ENCODE results near the gene CPSF4.

CPSF4 gene

DNA sequence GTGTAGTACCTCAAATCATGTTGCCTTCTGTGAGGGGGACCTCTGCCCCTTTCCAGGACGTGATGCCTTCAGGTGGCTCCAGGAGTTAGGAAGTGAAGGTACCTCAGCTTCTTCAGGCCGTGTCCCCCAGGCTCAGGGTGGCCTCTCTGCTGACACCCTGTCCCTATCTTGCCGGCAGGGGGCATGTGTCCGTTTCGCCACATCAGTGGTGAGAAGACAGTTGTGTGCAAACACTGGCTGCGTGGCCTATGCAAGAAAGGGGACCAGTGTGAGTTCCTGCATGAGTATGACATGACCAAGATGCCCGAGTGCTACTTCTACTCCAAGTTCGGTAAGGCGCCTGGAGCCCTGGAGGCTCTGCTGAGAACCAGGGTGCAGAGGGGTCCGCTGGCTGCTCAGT, 9.2 kb downstream of the CPSF4 start:
- TF ChIP-seq, protein P1, sequence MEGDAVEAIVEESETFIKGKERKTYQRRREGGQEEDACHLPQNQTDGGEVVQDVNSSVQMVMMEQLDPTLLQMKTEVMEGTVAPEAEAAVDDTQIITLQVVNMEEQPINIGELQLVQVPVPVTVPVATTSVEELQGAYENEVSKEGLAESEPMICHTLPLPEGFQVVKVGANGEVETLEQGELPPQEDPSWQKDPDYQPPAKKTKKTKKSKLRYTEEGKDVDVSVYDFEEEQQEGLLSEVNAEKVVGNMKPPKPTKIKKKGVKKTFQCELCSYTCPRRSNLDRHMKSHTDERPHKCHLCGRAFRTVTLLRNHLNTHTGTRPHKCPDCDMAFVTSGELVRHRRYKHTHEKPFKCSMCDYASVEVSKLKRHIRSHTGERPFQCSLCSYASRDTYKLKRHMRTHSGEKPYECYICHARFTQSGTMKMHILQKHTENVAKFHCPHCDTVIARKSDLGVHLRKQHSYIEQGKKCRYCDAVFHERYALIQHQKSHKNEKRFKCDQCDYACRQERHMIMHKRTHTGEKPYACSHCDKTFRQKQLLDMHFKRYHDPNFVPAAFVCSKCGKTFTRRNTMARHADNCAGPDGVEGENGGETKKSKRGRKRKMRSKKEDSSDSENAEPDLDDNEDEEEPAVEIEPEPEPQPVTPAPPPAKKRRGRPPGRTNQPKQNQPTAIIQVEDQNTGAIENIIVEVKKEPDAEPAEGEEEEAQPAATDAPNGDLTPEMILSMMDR (IDR thresholded peaks at IDR 0.05; ENCODE audit: low read length, missing control alignments) = no peak
- no peak for DNase-seq (ENCODE audit: low read depth)
- H3K4me3 ChIP-seq (replicated peaks; ENCODE audit: low read depth, low read length) = no peak overlapping the region

DNA sequence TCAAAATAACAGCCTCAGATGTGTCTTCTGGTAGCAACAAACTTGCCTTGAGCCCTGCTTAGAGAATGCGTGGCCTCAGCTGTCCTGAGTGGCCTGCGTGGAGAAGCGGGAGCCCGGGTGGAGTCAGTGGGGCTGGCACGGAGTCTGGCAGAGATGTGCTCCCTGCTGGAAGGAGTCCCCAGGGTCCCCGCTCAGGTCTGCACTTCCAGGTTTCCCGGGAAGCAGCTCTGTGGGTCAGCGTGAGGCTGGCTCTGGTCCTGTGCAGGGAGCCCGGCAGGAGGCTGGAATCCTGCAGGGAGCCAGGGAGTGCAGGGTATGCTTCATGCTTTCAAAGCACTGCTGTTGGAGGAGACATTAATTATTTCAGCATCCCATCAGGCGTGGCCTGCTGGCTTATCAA, 10.1 kb downstream of the CPSF4 start:
- no peak overlapping the region for H3K4me3 ChIP-seq (replicated peaks; ENCODE audit: low read depth, low read length)
- TF ChIP-seq, protein P1 (IDR thresholded peaks at IDR 0.05; ENCODE audit: low read length, missing control alignments) = no peak
- DNase-seq (ENCODE audit: low read depth) = no peak

DNA sequence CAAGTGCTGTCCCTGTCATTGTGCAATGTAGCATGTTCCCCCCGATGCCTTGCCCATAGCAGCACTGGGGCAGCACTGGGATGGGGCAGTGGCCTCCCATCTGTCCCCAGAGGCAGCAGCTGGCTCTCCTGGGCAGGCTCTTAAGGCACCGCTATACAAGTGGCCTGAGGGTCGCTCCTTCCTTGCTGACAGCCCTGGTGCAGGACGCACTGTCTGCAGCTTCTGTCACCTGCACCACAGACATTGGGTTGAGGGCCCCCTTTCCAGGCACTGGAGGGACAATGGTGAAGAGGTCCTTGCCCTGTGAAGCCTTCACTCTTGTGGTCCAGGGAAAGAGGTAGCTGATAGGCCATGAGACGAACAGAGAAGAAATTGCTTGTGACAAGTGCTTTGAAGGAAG, 10.6 kb downstream of the CPSF4 start:
- no peak overlapping the region for H3K4me3 ChIP-seq (replicated peaks; ENCODE audit: low read depth, low read length)
- DNase-seq (ENCODE audit: low read depth) = no peak
- TF ChIP-seq, protein P1 (IDR thresholded peaks at IDR 0.05; ENCODE audit: low read length, missing control alignments) = no peak

DNA sequence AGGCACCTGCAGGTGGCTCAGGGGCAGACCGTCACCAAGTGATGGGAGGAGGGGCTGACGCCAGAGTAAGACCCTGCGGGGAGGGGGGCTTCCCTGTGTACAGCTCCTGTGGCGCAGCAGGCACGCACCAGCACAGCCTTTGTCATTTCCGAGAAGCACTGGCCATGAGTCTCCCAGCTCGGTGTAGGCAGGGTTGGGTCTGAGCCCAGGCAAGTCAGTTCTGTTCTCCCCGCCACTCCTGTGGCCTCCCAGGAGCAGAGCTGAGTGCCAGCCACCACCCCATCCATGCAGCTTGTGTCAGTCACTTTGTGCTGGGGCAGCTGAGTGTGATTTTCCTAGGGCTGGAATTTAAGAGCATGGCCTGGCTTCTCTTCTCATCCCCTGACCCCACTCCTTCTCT, 13.2 kb downstream of the CPSF4 start:
- DNase-seq (ENCODE audit: low read depth) = no peak
- TF ChIP-seq, protein P1 (IDR thresholded peaks at IDR 0.05; ENCODE audit: low read length, missing control alignments) = no peak
- no peak overlapping the region for H3K4me3 ChIP-seq (replicated peaks; ENCODE audit: low read depth, low read length)

DNA sequence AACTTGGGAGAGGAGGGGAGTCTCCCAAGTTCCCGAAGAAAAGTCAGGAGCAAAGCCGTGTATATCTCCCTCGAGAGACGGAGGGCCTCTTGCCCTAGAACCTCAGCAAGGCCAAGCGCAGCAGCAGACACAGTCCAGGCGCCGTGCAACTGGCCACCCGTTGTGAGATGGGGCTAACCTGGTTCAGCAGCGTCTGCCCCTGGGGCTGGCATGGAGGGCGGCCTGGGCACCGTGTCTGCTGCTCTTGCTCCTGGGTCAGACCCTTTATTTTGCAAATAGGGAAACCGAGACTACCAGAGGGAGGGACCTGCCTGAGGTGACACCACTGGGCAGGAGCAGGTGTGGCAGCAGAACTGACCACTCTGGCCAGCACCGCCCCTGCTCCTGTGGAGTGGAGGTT, 13.8 kb downstream of the CPSF4 start:
- TF ChIP-seq, protein P1 (IDR thresholded peaks at IDR 0.05; ENCODE audit: low read length, missing control alignments) = no peak
- H3K4me3 ChIP-seq (replicated peaks; ENCODE audit: low read depth, low read length) = no peak overlapping the region
- DNase-seq (ENCODE audit: low read depth) = no peak

DNA sequence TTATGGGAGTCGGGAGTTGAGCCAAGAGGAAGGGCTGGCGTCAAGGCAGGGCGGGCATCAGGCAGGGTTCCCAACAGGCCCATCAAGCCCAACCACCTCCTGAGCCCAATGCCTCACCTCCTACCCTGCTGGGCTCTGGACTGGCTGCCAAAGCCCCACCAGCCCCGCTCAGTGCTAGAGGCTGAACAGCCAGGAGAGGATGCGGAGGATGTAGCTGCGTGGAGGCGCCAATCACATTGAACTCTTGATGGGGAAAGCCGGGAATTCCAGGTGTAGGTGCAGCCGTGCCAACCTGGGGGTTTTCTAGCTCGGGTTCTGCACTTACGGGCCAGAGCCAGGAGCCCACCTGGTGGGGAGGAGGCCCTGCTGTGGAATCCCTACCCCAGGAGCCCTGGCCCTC, 14.4 kb downstream of the CPSF4 start:
- H3K4me3 ChIP-seq (replicated peaks; ENCODE audit: low read depth, low read length) = no peak overlapping the region
- no peak for DNase-seq (ENCODE audit: low read depth)
- TF ChIP-seq, protein P1 (IDR thresholded peaks at IDR 0.05; ENCODE audit: low read length, missing control alignments) = no peak

DNA sequence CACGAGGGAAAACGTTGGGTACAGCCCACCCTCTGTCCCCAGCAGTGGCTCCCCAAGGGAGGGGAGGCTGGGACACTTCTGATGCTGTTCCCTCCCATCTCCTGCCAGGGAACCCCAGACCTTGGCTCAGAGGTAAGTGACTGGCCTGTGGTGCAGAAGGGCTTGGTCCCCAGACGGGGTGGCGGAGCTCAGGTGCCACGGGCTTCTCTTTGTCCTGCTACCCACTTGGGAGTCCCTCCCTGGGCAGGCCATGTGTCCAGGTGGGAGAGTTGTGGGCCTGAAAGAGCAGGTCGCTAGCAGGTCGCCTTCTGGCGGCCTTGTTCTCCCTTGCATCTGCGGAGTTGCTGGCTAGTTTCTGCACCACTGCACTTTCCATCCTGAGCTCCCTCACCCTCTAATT, 17.1 kb downstream of the CPSF4 start:
- TF ChIP-seq, protein P1 (IDR thresholded peaks at IDR 0.05; ENCODE audit: low read length, missing control alignments) = no peak
- no peak for DNase-seq (ENCODE audit: low read depth)
- H3K4me3 ChIP-seq (replicated peaks; ENCODE audit: low read depth, low read length) = no peak overlapping the region

Measured in fibroblast of pulmonary artery (primary cell).